IMR-90 (cell line): Measurements from ENCODE around the gene SLC48A1. TPM values are rescaled to one million over a fixed set of nuclear protein-coding genes. Genes with fewer than 3 reads are reported as not detected.

Source experiments
- ATAC-seq: fragments of 200-7000 bp; cut with Tn5 transposase; 2 replicates; pipeline ENCODE4 v1.9.1; 2020; ENCODE audit warnings: low read depth, mild to moderate bottlenecking, moderate library complexity
- BruUV-seq: library from RNA; stranded (reverse); fragments of 400-500 nt; replicated peaks from 2 replicates; lab custom pipeline; 2021; lab: Mats Ljungman, UMichigan
- CTCF ChIA-PET: fragments of 300-600 bp; formaldehyde crosslinking; extraction: SDS; loops from one replicate; lab custom pipeline; 2021; ENCODE audit warnings: antibody characterized with exemption; lab: Yijun Ruan, JAX
- POLR2A ChIA-PET: fragments of 300-600 bp; sonication (Branson Sonifier 250); formaldehyde crosslinking; loops from one replicate; lab custom pipeline; 2022; ENCODE audit warnings: antibody characterized with exemption; ENCODE audit not compliant: unreplicated experiment; lab: Charles Lee
- DNase-seq: peaks from one replicate; pipeline ENCODE4 v3.0.0; 2013
- H2AFZ ChIP-seq: replicated peaks from 2 replicates; pipeline ENCODE3; 2013; ENCODE audit warnings: low read length, mild to moderate bottlenecking; ENCODE audit not compliant: poor library complexity
- H2AK5ac ChIP-seq: 2 replicates; pipeline ENCODE4 v1.6.1; 2013; ENCODE audit warnings: low read depth, low read length, inconsistent platforms
- H2AK9ac ChIP-seq: replicated peaks from 2 replicates; pipeline ENCODE3; 2013; ENCODE audit warnings: mild to moderate bottlenecking, low read depth, low read length, moderate library complexity; ENCODE audit not compliant: poor library complexity
- H2BK120ac ChIP-seq: 2 replicates; pipeline ENCODE4 v1.6.1; 2013; ENCODE audit warnings: low read depth, low read length, inconsistent platforms
- H2BK15ac ChIP-seq: 3 replicates; pipeline ENCODE4 v1.6.1; 2013; ENCODE audit warnings: low read depth, low read length, inconsistent platforms
- H2BK20ac ChIP-seq: 2 replicates; pipeline ENCODE4 v1.6.1; 2013; ENCODE audit warnings: low read depth, mild to moderate bottlenecking, inconsistent platforms, low read length, moderate library complexity
- H2BK5ac ChIP-seq: 2 replicates; pipeline ENCODE4 v1.6.1; 2013; ENCODE audit warnings: mild to moderate bottlenecking, low read depth, low read length, inconsistent platforms; ENCODE audit not compliant: poor library complexity, severe bottlenecking
- H3K14ac ChIP-seq: replicated peaks from 2 replicates; pipeline ENCODE4 v1.6.1; 2013; ENCODE audit warnings: low read depth, low read length, inconsistent platforms
- H3K18ac ChIP-seq: 2 replicates; pipeline ENCODE4 v1.6.1; 2013; ENCODE audit warnings: low read depth, low read length, control low read depth
- H3K23ac ChIP-seq: 2 replicates; pipeline ENCODE4 v1.6.1; 2013; ENCODE audit warnings: low read depth, low read length, inconsistent platforms
- H3K27ac ChIP-seq: 2 replicates; pipeline ENCODE4 v1.5.1; 2013; ENCODE audit warnings: mild to moderate bottlenecking, control low read depth, low read length; ENCODE audit not compliant: insufficient read depth
- H3K27me3 ChIP-seq: 2 replicates; pipeline ENCODE4 v1.6.1; 2013; ENCODE audit warnings: low read length; ENCODE audit not compliant: control insufficient read depth, insufficient read depth
- H3K36me3 ChIP-seq: 2 replicates; pipeline ENCODE4 v1.6.1; 2013; ENCODE audit warnings: low read length, mixed read lengths; ENCODE audit not compliant: control insufficient read depth, insufficient read depth
- H3K4ac ChIP-seq: 2 replicates; pipeline ENCODE4 v1.6.1; 2013; ENCODE audit warnings: low read depth, low read length, inconsistent platforms
- H3K4me1 ChIP-seq: 2 replicates; pipeline ENCODE4 v1.6.1; 2013; ENCODE audit warnings: low read length, mixed read lengths; ENCODE audit not compliant: control insufficient read depth, insufficient read depth
- H3K4me2 ChIP-seq: 2 replicates; pipeline ENCODE4 v1.6.1; 2013; ENCODE audit warnings: low read depth, mild to moderate bottlenecking, control low read depth, low read length, moderate library complexity
- H3K4me3 ChIP-seq: 2 replicates; pipeline ENCODE4 v1.5.1; 2013; ENCODE audit warnings: low read depth, mild to moderate bottlenecking, control low read depth, low read length, moderate library complexity; ENCODE audit not compliant: insufficient read depth
- H3K56ac ChIP-seq: 2 replicates; pipeline ENCODE4 v1.6.1; 2013; ENCODE audit warnings: low read length, inconsistent platforms; ENCODE audit not compliant: insufficient read depth; ENCODE audit errors: extremely low read depth
- H3K79me1 ChIP-seq, 2 experiments: 2 replicates each; pipeline ENCODE4 v1.6.1; 2013; ENCODE audit warnings: low read length in 2 of 2, inconsistent platforms in 1 of 2, low read depth in 1 of 2
- H3K9ac ChIP-seq: 2 replicates; pipeline ENCODE4 v1.6.1; 2013; ENCODE audit warnings: low read depth, low read length, control low read depth
- H3K9me1 ChIP-seq: 2 replicates; pipeline ENCODE4 v1.6.1; 2013; ENCODE audit warnings: low read length, inconsistent platforms; ENCODE audit not compliant: insufficient read depth
- H3K9me3 ChIP-seq: 2 replicates; pipeline ENCODE4 v1.6.1; 2013; ENCODE audit warnings: low read length; ENCODE audit not compliant: control insufficient read depth, insufficient read depth
- H4K20me1 ChIP-seq: 2 replicates; pipeline ENCODE4 v1.6.1; 2013; ENCODE audit warnings: low read length, inconsistent platforms; ENCODE audit not compliant: insufficient read depth
- H4K5ac ChIP-seq: 2 replicates; pipeline ENCODE4 v1.6.1; 2013; ENCODE audit warnings: mild to moderate bottlenecking, low read depth, low read length, control low read depth
- H4K8ac ChIP-seq, 2 experiments: 2 replicates each; pipeline ENCODE4 v1.6.1; 2013; ENCODE audit warnings: low read depth in 2 of 2, low read length in 2 of 2, control low read depth in 1 of 2, inconsistent platforms in 1 of 2
- H4K91ac ChIP-seq: 2 replicates; pipeline ENCODE4 v1.6.1; 2013; ENCODE audit warnings: low read depth, low read length, inconsistent platforms; ENCODE audit not compliant: insufficient read depth
- FOS ChIP-seq: fragments of 150-350 bp; IDR thresholded peaks from 2 replicates; pipeline ENCODE4 v1.6.1; 2016; ENCODE audit warnings: low read depth, low read length
- MAZ ChIP-seq: IDR thresholded peaks from 2 replicates; pipeline ENCODE4 v1.6.1; 2012; ENCODE audit warnings: low read depth, mild to moderate bottlenecking, low read length, improper control_type of control experiment, moderate library complexity, borderline replicate concordance
- MXI1 ChIP-seq: IDR thresholded peaks from 2 replicates; pipeline ENCODE4 v1.6.1; 2012; ENCODE audit warnings: low read depth, mild to moderate bottlenecking, low read length, moderate library complexity, borderline replicate concordance
- RAD21 ChIP-seq: IDR thresholded peaks from 2 replicates; pipeline ENCODE4 v1.6.1; 2012; ENCODE audit warnings: low read length, improper control_type of control experiment
- WGBS, 2 experiments: methylation state at CpG; one replicate each; pipeline versions ENCODE4 v1.1.5 to v1.1.7; 2013; ENCODE audit warnings: missing lambda C conversion rate in 2 of 2; ENCODE audit not compliant: insufficient read length in 1 of 2; ENCODE audit errors: extremely low coverage in 2 of 2; 5-methylcytosine and 5-hydroxymethylcytosine counted together
- dilution Hi-C: fragments of 300-500 bp; cut with HindIII; formaldehyde crosslinking; loops from one replicate; pipeline ENCODE4 v1.14.3; 2018; ENCODE audit warnings: low sequenced_read_pairs; ENCODE audit not compliant: unreplicated experiment
- in situ Hi-C: fragments of 300-500 bp; cut with MboI; formaldehyde crosslinking; loops from 3 replicates; pipeline ENCODE4 v1.14.3; 2019; ENCODE audit warnings: low sequenced_read_pairs, inconsistent platforms, mixed read lengths
- intact Hi-C: fragments of 100-400 bp; cut with micrococcal nuclease; formaldehyde crosslinking; loops from 2 replicates; pipeline ENCODE4 v1.10.0; 2022
- polyA plus RNA-seq, 3 experiments: library from polyadenylated mRNA; depleted of rRNA; stranded (reverse); fragments of >200 nt; gene quantifications; 2 replicates each; pipeline ENCODE4 v1.2.3, GENCODE V29; 2012; ENCODE audit warnings: low replicate concordance in 1 of 3
- total RNA-seq: library from RNA; depleted of rRNA; stranded (reverse); fragments of >200 nt; gene quantifications from 2 replicates; pipeline ENCODE4 v1.2.3, GENCODE V29; 2012

SLC48A1 gene
- total and polyA plus RNA-seq, 2 of the 4 experiments (the other 2 are of a cell fraction) = 4.8 to 5.9 TPM

DNA sequence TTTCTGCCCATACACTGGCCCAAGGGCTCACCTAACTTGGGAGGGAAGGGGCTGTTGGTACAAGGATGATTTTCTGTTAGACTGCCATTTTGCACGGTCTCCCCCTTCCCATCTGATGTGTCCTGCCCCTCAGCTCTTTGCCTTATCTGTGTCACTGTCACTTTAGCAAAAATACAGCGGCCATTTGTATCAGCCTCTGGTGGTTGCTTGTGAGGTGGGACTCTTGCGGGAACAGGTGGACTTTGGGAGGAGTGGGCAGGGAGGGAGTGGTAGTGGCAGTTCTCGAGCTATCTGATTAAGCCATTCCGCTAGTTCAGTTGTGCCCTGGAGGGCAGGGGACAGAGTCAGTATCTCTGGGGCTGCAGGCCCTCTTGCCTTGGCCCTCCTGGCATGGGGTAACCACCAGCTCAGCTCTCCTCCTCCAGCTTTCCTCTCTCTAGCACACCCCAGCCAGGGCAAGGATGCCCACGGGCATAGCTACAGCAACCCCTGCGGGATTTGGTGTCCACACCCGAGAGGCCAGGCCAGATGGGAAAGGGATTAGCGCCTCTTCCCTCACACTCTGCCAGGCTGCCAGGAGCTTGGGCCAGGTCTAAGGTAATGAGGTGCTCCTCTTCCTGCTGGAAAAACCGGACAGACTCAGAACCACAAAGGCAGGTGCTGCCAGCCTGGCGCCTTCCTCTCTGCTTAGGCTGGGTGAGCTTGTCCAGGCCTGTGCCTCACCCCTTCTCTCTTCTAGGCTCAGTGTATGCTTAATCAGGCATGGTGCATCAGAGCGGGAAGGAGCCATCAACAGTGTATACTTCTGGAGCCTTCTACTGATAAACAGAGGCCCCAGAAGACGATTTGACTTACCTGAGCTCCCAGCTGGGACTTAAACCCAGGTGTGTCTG lies 8.7 kb downstream of the SLC48A1 start:
- WGBS, 2 experiments = 90% methylated on average over 2 of the region's 13 CpGs; no CpG with 5 or more reads in 1 of the 2 experiments
- in situ Hi-C loops (no loop called here), intact Hi-C loops (no loop called here), dilution Hi-C loops (loop anchor here (10.0 kb wide), 1 partner anchor 63 kb away; no protein-coding TSS in a partner anchor)
- Histone ChIP-seq H3K36me3 (peaks cover 44% of the 10 kb centered on the region), H3K23ac (no peak overlapping the region), H2BK15ac (no peak overlapping the region), H3K27ac (no peak overlapping the region), H2BK20ac (no peak overlapping the region), H3K9me1 (0 out of 2 replicates have a peak, but pooled peaks cover 5% of the 10 kb centered on the region), H2BK120ac (no peak overlapping the region), H3K56ac (no peak overlapping the region), H3K14ac (no peak overlapping the region), H3K79me1 (peaks cover 0 to 4% of the 10 kb centered on the region in 2 experiments; a peak in 2 of 4 replicates), H3K27me3 (no peaks in the 10 kb centered on the region), H3K4me3 (no peak overlapping the region), H3K4me1 (peaks cover 7% of the 10 kb centered on the region), H3K4me2 (no peak overlapping the region), H2BK5ac (no peak overlapping the region), H4K91ac (no peak overlapping the region), H2AK9ac (no peak overlapping the region), H3K4ac (no peak overlapping the region), H3K9ac (no peak overlapping the region), H4K8ac (no peak overlapping the region), H4K20me1 (peaks cover 11% of the 10 kb centered on the region; the same call in 1 of the 2 replicates), H3K9me3 (no peaks in the 10 kb centered on the region), H3K18ac (no peak overlapping the region), H2AFZ (no peak overlapping the region), H4K5ac (no peak overlapping the region), H2AK5ac (no peak overlapping the region)
- DNase-seq = no peak
- POLR2A ChIA-PET = no interaction called here
- CTCF ChIA-PET = interaction anchor here (0.8 kb wide), 1 partner anchor 57 kb away, joined by 3 read pairs; no protein-coding TSS in a partner anchor
- BruUV-seq = no TSS peak
- no peak for TF ChIP-seq FOS
- no peak for TF ChIP-seq RAD21
- no peak for TF ChIP-seq MAZ
- no peak for TF ChIP-seq MXI1
- ATAC-seq = no peak
